Mucosa of stomach (tissue), 1 donor: ENCODE measurements around the gene BAHD1.

Experiments
- H3K27me3 ChIP-seq: one replicate; pipeline ENCODE4 v1.7.0; 2013; ENCODE audit warnings: mild to moderate bottlenecking, low read length; ENCODE audit not compliant: control insufficient read depth, insufficient read depth
- H3K36me3 ChIP-seq: one replicate; pipeline ENCODE4 v1.7.0; 2013; ENCODE audit warnings: low read length; ENCODE audit not compliant: control insufficient read depth, insufficient read depth
- H3K4me1 ChIP-seq: one replicate; pipeline ENCODE4 v1.7.0; 2013; ENCODE audit warnings: mild to moderate bottlenecking, low read length; ENCODE audit not compliant: control insufficient read depth, insufficient read depth
- H3K4me3 ChIP-seq: one replicate; pipeline ENCODE4 v1.7.0; 2013; ENCODE audit warnings: low read length
- H3K9ac ChIP-seq: one replicate; pipeline ENCODE4 v1.7.0; 2013; ENCODE audit warnings: mild to moderate bottlenecking, low read length, moderate library complexity
- H3K9me3 ChIP-seq: one replicate; pipeline ENCODE4 v1.7.0; 2013; ENCODE audit warnings: mild to moderate bottlenecking, low read length, moderate library complexity; ENCODE audit not compliant: control insufficient read depth
- donor health status: Pancreatic carcinoma.

The BAHD1 gene

GRCh38 chr15:40481341-40482074, 40.8 kb downstream of the BAHD1 start:
- H3K9me3 ChIP-seq, result no peaks in the 10 kb centered on the region
- peaks cover 2% of the 10 kb centered on the region for H3K27me3 ChIP-seq
- no peaks in the 10 kb centered on the region for H3K4me1 ChIP-seq
- no peak overlapping the region for H3K4me3 ChIP-seq
- no peak overlapping the region for H3K9ac ChIP-seq
- H3K36me3 ChIP-seq, result no peaks in the 10 kb centered on the region

- Histone ChIP-seq H3K9ac (no peak overlapping the region), H3K36me3 (no peaks in the 10 kb centered on the region), H3K4me3 (no peak overlapping the region), H3K4me1 (no peaks in the 10 kb centered on the region), H3K27me3 (no peaks in the 10 kb centered on the region), H3K9me3 (no peaks in the 10 kb centered on the region)
These were observed 43.2 kb downstream of the BAHD1 start for GRCh38 chr15:40483919-40484318.

- Histone ChIP-seq H3K27me3 (no peaks in the 10 kb centered on the region), H3K36me3 (no peaks in the 10 kb centered on the region), H3K9ac (no peak overlapping the region), H3K4me1 (no peaks in the 10 kb centered on the region), H3K4me3 (no peak overlapping the region), H3K9me3 (no peaks in the 10 kb centered on the region)
These were observed 45.5 kb downstream of the BAHD1 start for GRCh38 chr15:40486066-40486770.

- H3K36me3 ChIP-seq, result no peaks in the 10 kb centered on the region
- no peak overlapping the region for H3K4me3 ChIP-seq
- no peak overlapping the region for H3K9ac ChIP-seq
- H3K27me3 ChIP-seq, result no peaks in the 10 kb centered on the region
- H3K9me3 ChIP-seq, result no peaks in the 10 kb centered on the region
- no peaks in the 10 kb centered on the region for H3K4me1 ChIP-seq
These were observed 47.3 kb downstream of the BAHD1 start for GRCh38 chr15:40487816-40488682.

- Histone ChIP-seq H3K36me3 (no peaks in the 10 kb centered on the region), H3K4me3 (no peak overlapping the region), H3K4me1 (no peaks in the 10 kb centered on the region), H3K9ac (no peak overlapping the region), H3K9me3 (no peaks in the 10 kb centered on the region), H3K27me3 (no peaks in the 10 kb centered on the region)
These were observed 48.8 kb downstream of the BAHD1 start for GRCh38 chr15:40489274-40490175.

GRCh38 chr15:40493089-40493840, 52.5 kb downstream of the BAHD1 start:
- Histone ChIP-seq H3K9ac (no peak overlapping the region), H3K27me3 (no peaks in the 10 kb centered on the region), H3K9me3 (no peaks in the 10 kb centered on the region), H3K4me1 (no peaks in the 10 kb centered on the region), H3K36me3 (no peaks in the 10 kb centered on the region), H3K4me3 (no peak overlapping the region)

- Histone ChIP-seq H3K4me1 (no peaks in the 10 kb centered on the region), H3K4me3 (no peak overlapping the region), H3K36me3 (no peaks in the 10 kb centered on the region), H3K9ac (no peak overlapping the region), H3K9me3 (no peaks in the 10 kb centered on the region), H3K27me3 (no peaks in the 10 kb centered on the region)
These were observed 54.8 kb downstream of the BAHD1 start for GRCh38 chr15:40495516-40495915.

- Histone ChIP-seq H3K9me3 (no peaks in the 10 kb centered on the region), H3K4me1 (no peaks in the 10 kb centered on the region), H3K36me3 (no peaks in the 10 kb centered on the region), H3K9ac (no peak overlapping the region), H3K27me3 (no peaks in the 10 kb centered on the region), H3K4me3 (no peak overlapping the region)
These were observed 57.7 kb downstream of the BAHD1 start for GRCh38 chr15:40498418-40498817.

GRCh38 chr15:40498891-40499290, 58.1 kb downstream of the BAHD1 start:
- no peak overlapping the region for H3K9ac ChIP-seq
- no peaks in the 10 kb centered on the region for H3K9me3 ChIP-seq
- no peaks in the 10 kb centered on the region for H3K36me3 ChIP-seq
- no peaks in the 10 kb centered on the region for H3K27me3 ChIP-seq
- H3K4me1 ChIP-seq, result no peaks in the 10 kb centered on the region
- no peak overlapping the region for H3K4me3 ChIP-seq

- no peaks in the 10 kb centered on the region for H3K9me3 ChIP-seq
- H3K36me3 ChIP-seq, result no peaks in the 10 kb centered on the region
- no peaks in the 10 kb centered on the region for H3K27me3 ChIP-seq
- no peak overlapping the region for H3K9ac ChIP-seq
- no peak overlapping the region for H3K4me3 ChIP-seq
- H3K4me1 ChIP-seq, result no peaks in the 10 kb centered on the region
These were observed 59.2 kb downstream of the BAHD1 start for GRCh38 chr15:40499931-40500330.
